GM19397 (cell line): ENCODE results near the gene VSNL1.
A peak's percentile ranks its signal among the peaks of the same experiment; 100 is the strongest.

Experiments
- ATAC-seq: cut with Tn5 transposase; IDR thresholded peaks from one replicate; pipeline ENCODE4 v1.9.1; 2021; ENCODE audit warnings: mild to moderate bottlenecking, moderate library complexity; ENCODE audit not compliant: unreplicated experiment

Gene VSNL1

GRCh38 chr2:17540093-17540812 is at the start of gene VSNL1:
TSS of gene VSNL1 (plus strand) at chr2:17540696. CDS start at chr2:17592075, 51,379 bp downstream.
- no peak for ATAC-seq

- ATAC-seq: no peak
Observed at GRCh38 chr2:17495590-17495989, 44.9 kb upstream of the VSNL1 start.

- ATAC-seq: no peak
Observed at GRCh38 chr2:17497718-17498117, 42.8 kb upstream of the VSNL1 start.

DNA sequence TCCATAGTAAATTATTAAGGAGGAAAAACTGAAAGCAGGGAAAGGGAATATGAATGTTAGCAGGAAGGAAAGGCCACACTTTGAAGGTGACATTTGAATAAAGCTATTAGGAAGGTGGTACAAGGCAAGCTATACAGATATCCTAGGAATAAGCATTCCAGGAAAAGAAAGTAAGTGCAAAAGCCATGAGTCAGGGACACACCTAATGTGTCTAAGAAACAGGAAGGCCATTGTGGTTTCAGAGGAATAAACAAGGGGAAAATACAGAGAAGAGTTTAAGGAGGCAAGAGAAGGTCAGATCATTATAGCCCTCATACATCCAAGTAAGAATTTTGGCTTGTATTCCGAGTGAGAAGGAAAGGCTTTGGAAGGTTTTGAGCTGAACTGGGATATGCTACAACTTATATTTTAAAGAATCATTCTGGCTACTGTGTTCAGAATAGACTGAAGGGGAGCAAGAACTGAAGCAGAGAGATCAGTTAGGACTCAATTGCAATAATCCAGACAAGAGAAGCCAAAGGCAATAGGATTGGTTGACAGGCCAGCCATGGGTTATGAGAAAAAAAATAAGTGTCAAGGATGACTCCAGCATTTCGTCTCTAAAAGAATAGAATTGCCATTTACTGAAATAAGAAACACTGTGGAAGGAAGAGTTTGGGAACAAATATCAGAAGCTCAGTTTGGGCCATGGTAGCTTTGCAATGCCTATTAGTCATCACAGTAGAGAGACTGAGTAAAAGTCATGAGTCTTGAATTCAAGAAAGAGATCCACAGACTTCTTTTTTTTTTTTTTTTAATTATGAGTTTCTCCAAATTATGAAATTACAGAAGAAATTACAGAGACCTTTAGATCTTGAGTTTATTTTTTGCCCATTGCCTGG is 33.5 kb upstream of the VSNL1 start:
- ATAC-seq: no peak

DNA sequence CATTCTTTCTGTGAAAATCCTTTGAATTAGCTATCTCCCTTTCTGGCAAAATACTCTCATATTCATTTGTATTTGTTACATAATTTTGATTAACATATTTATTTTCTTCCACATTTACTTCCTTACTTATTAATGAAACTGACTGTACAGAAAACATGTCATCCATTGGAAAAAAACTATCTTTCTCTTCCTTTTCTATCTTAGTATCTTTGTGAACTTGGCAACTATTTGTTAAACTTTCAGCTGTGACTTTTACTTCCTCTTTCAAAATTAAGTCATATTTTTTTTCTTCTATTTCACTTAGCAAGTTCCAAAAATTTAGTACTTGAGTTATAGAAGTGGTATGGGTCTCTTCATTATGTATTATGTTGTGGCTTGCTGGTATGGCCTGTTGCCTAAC is 24.8 kb upstream of the VSNL1 start:
- ATAC-seq: no peak

DNA sequence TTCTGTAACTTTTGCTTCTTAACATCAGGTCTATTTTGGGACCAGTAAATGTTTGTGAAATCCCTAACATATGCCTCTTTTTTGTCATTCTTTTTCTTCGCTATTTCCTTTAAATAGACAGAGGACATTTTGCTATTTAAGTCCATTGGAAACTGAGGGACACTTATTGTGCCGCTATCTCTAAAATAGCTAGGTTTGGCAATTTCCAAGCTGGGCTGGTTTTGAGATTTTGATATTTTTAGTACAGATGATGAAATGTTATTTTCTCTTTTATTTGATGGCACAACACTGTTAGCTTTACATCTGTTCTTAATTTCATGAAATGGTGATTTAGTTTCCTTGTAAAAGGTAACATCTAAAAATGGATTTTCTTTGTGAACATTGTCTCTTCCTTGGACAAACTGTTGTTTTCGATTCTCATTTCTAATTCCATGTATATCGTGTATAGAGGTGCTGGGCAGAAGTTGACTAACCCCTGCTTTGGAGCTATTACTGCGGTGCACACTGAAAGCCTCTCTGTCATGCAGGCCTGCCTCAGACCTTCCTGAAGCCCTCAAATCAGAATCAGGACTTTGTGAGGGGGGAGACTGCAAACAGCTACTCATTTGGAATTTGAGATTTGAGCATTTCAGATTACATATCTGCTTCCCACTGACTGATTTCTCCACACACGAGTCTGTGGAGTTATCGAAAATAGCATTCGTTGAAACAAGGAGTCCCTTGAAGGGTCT is 22.9 kb upstream of the VSNL1 start:
- peak; percentile 11 for ATAC-seq

- ATAC-seq: peak; percentile 86
Observed at GRCh38 chr2:17518212-17519154, 22.0 kb upstream of the VSNL1 start, which contains the start of gene RAD51AP2. TSS of gene RAD51AP2 (minus strand) at chr2:17518440. CDS start at chr2:17518415, 25 bp downstream.

DNA sequence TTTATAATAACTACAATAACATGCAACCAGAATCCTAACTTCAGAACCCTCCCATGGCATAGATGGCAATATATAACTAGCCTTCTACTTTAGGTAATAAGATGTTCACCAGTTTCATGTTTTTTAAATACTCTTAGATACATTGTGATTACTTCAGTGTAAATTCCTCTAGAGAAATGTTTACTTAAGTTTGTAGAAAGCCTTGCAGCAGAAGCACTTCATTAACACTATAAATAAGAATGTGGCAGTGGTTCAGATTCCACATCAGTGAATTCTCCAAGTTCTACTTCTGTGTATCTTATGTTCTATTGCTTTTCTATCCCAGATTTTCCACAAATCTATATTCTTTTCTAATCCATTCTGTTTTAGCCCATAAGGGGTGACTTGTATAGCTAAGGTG is 21.0 kb upstream of the VSNL1 start:
- no peak for ATAC-seq

GRCh38 chr2:17520761-17521160 is 19.7 kb upstream of the VSNL1 start:
- ATAC-seq: no peak

DNA sequence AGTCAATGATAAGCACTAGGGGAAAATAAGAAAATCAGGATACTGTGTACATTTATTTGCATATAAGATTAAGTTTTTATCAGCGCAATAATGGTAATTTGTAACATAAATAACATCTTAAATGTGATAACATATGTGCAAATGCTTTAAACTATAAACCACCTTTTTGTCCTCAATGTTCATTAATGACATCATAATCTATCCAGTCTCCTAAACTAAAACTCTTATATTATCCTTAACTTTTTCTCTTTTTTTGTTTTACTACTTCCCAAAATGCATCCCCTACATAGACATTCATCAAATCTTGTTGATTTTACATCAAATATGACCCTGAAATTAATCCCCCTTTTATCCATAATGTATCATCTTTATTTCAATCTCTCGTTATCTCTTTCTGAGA is 18.9 kb upstream of the VSNL1 start:
- no peak for ATAC-seq

DNA sequence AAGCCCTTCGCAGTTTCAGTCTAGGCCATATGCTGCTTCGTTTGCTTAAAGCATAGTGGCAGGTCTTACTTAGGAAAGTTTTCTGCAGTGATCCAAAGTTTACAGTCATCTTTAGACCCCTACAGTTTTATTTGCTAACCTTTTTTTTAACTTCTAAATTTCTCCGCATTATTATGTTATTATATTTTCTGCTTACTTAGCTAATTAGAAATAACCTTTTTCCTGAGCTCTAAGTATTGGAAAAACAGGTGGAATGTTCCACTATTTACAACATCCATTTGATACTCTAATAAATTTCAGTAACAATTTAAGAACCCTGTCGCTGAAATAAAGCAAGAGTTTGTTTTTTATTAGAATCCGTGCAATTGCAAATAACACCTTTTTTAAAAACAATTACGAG is 18.2 kb upstream of the VSNL1 start:
- ATAC-seq: no peak

GRCh38 chr2:17529771-17530170 is 10.7 kb upstream of the VSNL1 start:
- no peak for ATAC-seq

GRCh38 chr2:17533546-17533945 is 7.0 kb upstream of the VSNL1 start:
- no peak for ATAC-seq

DNA sequence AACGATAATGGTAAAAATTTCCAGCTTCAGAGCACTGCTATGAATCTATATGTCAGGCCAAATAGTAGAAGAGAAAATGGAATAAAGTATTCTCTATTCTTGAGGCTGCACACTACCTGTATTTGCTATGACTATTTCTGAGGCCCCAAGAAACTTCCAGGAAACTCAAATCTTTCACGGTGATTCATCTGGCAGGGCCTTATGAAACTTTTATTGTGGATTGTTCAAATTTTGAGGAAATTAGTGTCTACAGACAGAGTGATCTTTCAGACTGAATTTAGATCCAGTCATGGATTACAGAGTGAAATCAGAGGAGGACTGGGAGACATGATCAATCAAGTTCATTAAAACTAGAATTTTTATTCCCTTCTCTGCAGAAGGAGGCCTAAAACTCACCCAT is 4.1 kb upstream of the VSNL1 start:
- no peak for ATAC-seq

DNA sequence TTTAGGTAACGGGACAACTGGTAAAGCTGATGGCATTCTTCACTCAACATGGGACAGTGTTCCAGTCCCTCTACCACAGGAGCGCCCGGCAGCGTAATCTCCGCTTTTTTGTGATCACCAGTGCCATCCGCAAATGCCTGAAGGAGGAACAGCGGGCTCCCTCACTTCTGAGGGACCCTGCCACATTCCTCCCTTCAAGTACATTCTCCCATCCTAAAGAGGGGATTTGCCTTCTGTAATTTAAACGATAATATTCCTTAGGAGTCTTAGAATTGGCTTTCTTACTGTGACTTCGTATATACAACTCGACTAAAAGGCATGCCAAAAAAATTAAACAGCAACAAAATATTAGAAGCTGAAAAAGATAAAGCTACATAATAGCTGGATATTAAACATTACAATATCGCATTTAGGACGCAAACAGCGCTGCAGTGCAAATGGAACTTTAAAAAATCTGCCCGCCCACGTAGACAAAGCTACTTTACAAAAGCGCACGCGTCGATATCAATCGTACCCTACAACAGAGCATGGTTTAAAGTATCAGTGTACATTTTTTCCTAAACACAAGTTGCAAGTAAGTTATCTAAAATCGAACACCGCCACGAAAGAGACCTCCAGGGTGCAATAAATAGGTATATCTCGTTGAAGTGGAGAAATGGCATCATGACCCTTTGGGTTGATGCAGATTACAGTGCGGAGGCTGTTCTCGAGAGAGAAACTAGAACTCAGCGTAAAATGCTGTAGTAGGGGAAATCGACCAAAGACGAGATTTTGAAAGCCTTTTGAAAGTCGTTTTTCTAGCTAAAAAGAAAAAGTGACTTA is 2.3 kb upstream of the VSNL1 start:
- ATAC-seq: no peak

GRCh38 chr2:17538844-17539554 is 1.5 kb upstream of the VSNL1 start:
- no peak for ATAC-seq

DNA sequence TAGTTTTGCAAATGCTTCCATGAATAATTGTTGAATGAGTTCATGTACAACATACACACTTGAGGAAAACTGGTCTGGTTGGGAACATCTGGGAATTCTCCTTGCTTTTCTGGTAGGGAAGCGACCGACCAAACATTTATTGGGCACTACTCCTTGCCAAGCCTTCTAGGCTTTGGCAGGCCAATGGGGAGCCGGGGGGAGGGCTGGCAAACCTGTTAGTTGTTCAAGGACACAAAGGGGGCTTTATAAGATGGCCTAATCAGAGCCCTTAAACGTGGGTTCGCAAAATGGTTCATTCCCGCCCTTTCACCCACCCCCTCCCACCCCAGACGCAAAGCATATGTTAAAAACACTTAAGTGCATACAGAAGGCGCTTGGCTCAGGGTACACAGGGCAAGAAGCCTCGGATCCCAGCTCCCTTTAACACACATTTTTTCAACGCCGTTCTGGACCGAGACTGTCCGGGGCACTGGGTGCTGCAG is 844 bp upstream of the VSNL1 start:
- ATAC-seq: no peak

GRCh38 chr2:17540813-17541530 is 476 bp downstream of the VSNL1 start:
- no peak for ATAC-seq
